ENCODE data around the gene DACT2. TPM values are rescaled to one million over a fixed set of nuclear protein-coding genes. Genes with fewer than 3 reads are reported as not detected.

The DACT2 gene
- total and polyA plus RNA-seq, 10 of the 15 experiments (the other 5 are each of a cell fraction or from before 2014, with no cell fraction given): not detected

GRCh38 chr6:168297643-168298042 lies 21.9 kb downstream of the DACT2 start:
- H3K4me1 ChIP-seq (ENCODE audit: control insufficient read depth, insufficient read depth, low read length): no peaks in the 10 kb centered on the region

More at GRCh38 chr6:168297643-168298042, 21.9 kb downstream of the DACT2 start:
- intact Hi-C loops (cut with micrococcal nuclease; ENCODE audit: unreplicated experiment) (no loop called here), in situ Hi-C loops (cut with MboI) (no loop called here)
- no peak for FAIRE-seq
- H4K20me1 ChIP-seq (ENCODE audit: control insufficient read depth, insufficient read depth): no peaks in the 10 kb centered on the region
- H2AFZ ChIP-seq (ENCODE audit: control insufficient read depth, low read depth, low read length): no peak overlapping the region
- WGBS (ENCODE audit: insufficient coverage, insufficient replicate concordance, low lambda C conversion rate, missing lambda C conversion rate): 50% methylated on average over 13 of the region's 13 CpGs
- ChIA-PET POLR2A (no interaction called here), CTCF (no interaction called here), SMC1A (ENCODE audit: uncharacterized antibody, unreplicated experiment) (no interaction called here), RAD21 (ENCODE audit: unreplicated experiment) (no interaction called here)
- H3K9ac ChIP-seq (ENCODE audit: control insufficient read depth, insufficient read depth, low read length): no peak overlapping the region
- H3K4me2 ChIP-seq (ENCODE audit: control insufficient read depth, insufficient read depth): no peak overlapping the region
- H3K4me3 ChIP-seq: no peak overlapping the region
- H3K9me3 ChIP-seq (replicated peaks; ENCODE audit: control insufficient read depth, insufficient read depth, low read length): no peaks in the 10 kb centered on the region
- no peaks in the 10 kb centered on the region for H3K79me2 ChIP-seq (ENCODE audit: control insufficient read depth, insufficient read depth, low read length)
- no peaks in the 10 kb centered on the region for H3K27me3 ChIP-seq (replicated peaks in 1 of 2; ENCODE audit: control insufficient read depth in 2 of 2, insufficient read depth in 2 of 2, low read length in 1 of 2)
- H3K27ac ChIP-seq (ENCODE audit: control insufficient read depth, insufficient read depth): no peak overlapping the region
- no TSS peak for BruUV-seq (replicated peaks)
- no peak for ATAC-seq
- TF ChIP-seq GABPA (IDR thresholded peaks at IDR 0.05; ENCODE audit: low read depth): no peak
- TF ChIP-seq CHD2 (IDR thresholded peaks at IDR 0.05; ENCODE audit: borderline replicate concordance, low read depth, low read length): no peak
- no peak for TF ChIP-seq RELA (IDR thresholded peaks at IDR 0.05; ENCODE audit: borderline replicate concordance, partially characterized antibody)
- TF ChIP-seq MEF2A (IDR thresholded peaks at IDR 0.05; ENCODE audit: insufficient read depth, low read depth, low read length): no peak
- TF ChIP-seq TBL1XR1 (IDR thresholded peaks at IDR 0.05; ENCODE audit: low read depth, low read length): no peak
- TF ChIP-seq CTCF (IDR thresholded peaks at IDR 0.05 in 2 of 3, conservative IDR thresholded peaks at IDR 0.05 in 1 of 3; ENCODE audit: control insufficient read depth in 2 of 3, extremely low read depth in 1 of 3, insufficient read depth in 1 of 3, low read depth in 3 of 3, low read length in 3 of 3): no peak
- no peak for TF ChIP-seq SIN3A (IDR thresholded peaks at IDR 0.05; ENCODE audit: low read depth, low read length)
- H3K36me3 ChIP-seq (ENCODE audit: control insufficient read depth in 2 of 2, insufficient read depth in 2 of 2, low read length in 1 of 2): no peaks in the 10 kb centered on the region
- no peak for DNase-seq (ENCODE audit: low read depth, low spot score)
